Loucy (cell line): ENCODE results near the gene GNLY.
"Not testable (repeated sequence)": the region's sequence is repeated elsewhere in the genome, so short reads cannot be mapped to it uniquely, and the experiment has no call there.

Experiments used
- H2AFZ ChIP-seq: fragments of 200-600 bp; sonication (generic); 2 replicates; pipeline ENCODE4 v1.6.0; 2016; ENCODE audit warnings: antibody characterized with exemption, mild to moderate bottlenecking, low read length, moderate library complexity
- H3F3A ChIP-seq: fragments of 200-600 bp; 2 replicates; pipeline ENCODE4 v1.6.0; 2016; ENCODE audit warnings: antibody characterized with exemption, low read depth, mild to moderate bottlenecking
- H3K27me3 ChIP-seq: fragments of 200-600 bp; sonication (generic); 2 replicates; pipeline ENCODE4 v1.6.1; 2014; ENCODE audit warnings: low read length, mild to moderate bottlenecking; ENCODE audit not compliant: insufficient read depth, poor library complexity, severe bottlenecking
- H3K36me3 ChIP-seq: fragments of 200-600 bp; sonication (generic); 2 replicates; pipeline ENCODE4 v1.6.1; 2016; ENCODE audit warnings: low read length; ENCODE audit not compliant: insufficient read depth
- H3K4me1 ChIP-seq: fragments of 200-600 bp; sonication (generic); 2 replicates; pipeline ENCODE4 v1.5.1; 2014; ENCODE audit warnings: low read length, mild to moderate bottlenecking; ENCODE audit not compliant: insufficient read depth, poor library complexity, severe bottlenecking
- H3K4me2 ChIP-seq: fragments of 200-600 bp; sonication (generic); 2 replicates; pipeline ENCODE4 v1.6.0; 2014; ENCODE audit warnings: antibody characterized with exemption, low read length, low read depth, mild to moderate bottlenecking; ENCODE audit not compliant: poor library complexity, severe bottlenecking
- H3K4me3 ChIP-seq: fragments of 200-600 bp; sonication (generic); 2 replicates; pipeline ENCODE4 v1.5.1; 2014; ENCODE audit warnings: low read length, mild to moderate bottlenecking, mixed read lengths; ENCODE audit not compliant: poor library complexity, severe bottlenecking
- H3K79me2 ChIP-seq: fragments of 200-600 bp; sonication (generic); 2 replicates; pipeline ENCODE4 v1.6.1; 2014; ENCODE audit warnings: low read length; ENCODE audit not compliant: insufficient read depth
- H3K9ac ChIP-seq: fragments of 200-600 bp; sonication (generic); 2 replicates; pipeline ENCODE4 v1.6.0; 2014; ENCODE audit warnings: mild to moderate bottlenecking, low read depth, low read length, moderate library complexity; ENCODE audit not compliant: poor library complexity, severe bottlenecking
- H3K9me2 ChIP-seq: fragments of 200-600 bp; sonication (generic); replicated peaks from 2 replicates; pipeline ENCODE4 v1.6.1; 2016; ENCODE audit warnings: low read depth, low read length, mixed read lengths
- H3K9me3 ChIP-seq: fragments of 200-600 bp; sonication (generic); 2 replicates; pipeline ENCODE4 v1.6.1; 2014; ENCODE audit warnings: mild to moderate bottlenecking, antibody characterized with exemption, low read length, low read depth; ENCODE audit not compliant: insufficient read depth
- H4K20me1 ChIP-seq: fragments of 200-600 bp; sonication (generic); 2 replicates; pipeline ENCODE4 v1.6.0; 2014; ENCODE audit warnings: antibody characterized with exemption, low read length, mild to moderate bottlenecking; ENCODE audit not compliant: insufficient read depth, poor library complexity, severe bottlenecking
- CTCF ChIP-seq: fragments of 200-600 bp; sonication (generic); conservative IDR thresholded peaks from 2 replicates; pipeline ENCODE4 v1.5.1; 2014; ENCODE audit warnings: mild to moderate bottlenecking, antibody characterized with exemption, low read length
- EZH2phosphoT487 ChIP-seq: fragments of 200-600 bp; IDR thresholded peaks from 2 replicates; pipeline ENCODE4 v1.6.1; 2018; ENCODE audit warnings: antibody characterized with exemption, mild to moderate bottlenecking, moderate library complexity, borderline replicate concordance

The GNLY gene

GRCh38 chr2:85653996-85654395 lies 40.2 kb upstream of the GNLY start:
- TF ChIP-seq CTCF, result no peak
- no peak for TF ChIP-seq EZH2phosphoT487
- no peak overlapping the region for H3K4me2 ChIP-seq
- peaks cover 47% of the 10 kb centered on the region; the same call in 1 of the 2 replicates for H3K36me3 ChIP-seq

DNA sequence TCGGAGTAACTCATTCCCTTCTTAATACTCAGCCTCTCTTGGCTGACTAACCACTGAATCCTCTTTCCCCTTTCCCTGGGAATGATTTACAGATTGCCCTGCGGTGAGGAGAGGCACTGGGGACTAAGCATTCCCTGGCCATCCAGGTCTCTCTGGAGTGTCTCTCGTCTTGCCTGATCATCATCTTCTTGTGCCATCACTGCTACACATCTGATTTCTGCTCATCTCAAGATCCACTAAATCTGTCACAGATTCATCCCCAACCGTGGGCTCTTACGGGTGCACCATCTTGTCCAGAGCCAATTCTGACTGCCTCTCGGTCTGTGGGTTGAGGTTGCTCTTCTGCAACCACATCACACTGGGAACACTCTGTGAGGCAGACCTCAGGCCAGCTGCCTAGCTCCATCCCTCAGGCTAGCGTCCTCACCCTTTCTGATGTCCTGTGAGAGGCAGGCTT lies 38.2 kb upstream of the GNLY start:
- Histone ChIP-seq H3K9ac (no peak overlapping the region), H3K79me2 (no peaks in the 10 kb centered on the region), H3K36me3 (peaks cover 29% of the 10 kb centered on the region; the same call in 1 of the 2 replicates), H3K4me3 (no peak overlapping the region), H3K9me3 (no peaks in the 10 kb centered on the region), H2AFZ (no peak overlapping the region), H3K27me3 (no peaks in the 10 kb centered on the region), H3K9me2 (no peaks in the 10 kb centered on the region), H3F3A (no peaks in the 10 kb centered on the region), H3K4me2 (no peak overlapping the region), H4K20me1 (no peaks in the 10 kb centered on the region), H3K4me1 (no peaks in the 10 kb centered on the region)
- TF ChIP-seq CTCF (no peak), EZH2phosphoT487 (no peak)

More at GRCh38 chr2:85653996-85654395, 40.2 kb upstream of the GNLY start:
- Histone ChIP-seq H2AFZ (no peak overlapping the region), H3K4me1 (no peaks in the 10 kb centered on the region), H3F3A (no peaks in the 10 kb centered on the region), H4K20me1 (no peaks in the 10 kb centered on the region), H3K9ac (no peak overlapping the region), H3K4me3 (no peak overlapping the region), H3K27me3 (no peaks in the 10 kb centered on the region), H3K9me3 (no peaks in the 10 kb centered on the region), H3K9me2 (no peaks in the 10 kb centered on the region), H3K79me2 (no peaks in the 10 kb centered on the region)

GRCh38 chr2:85656468-85656867 lies 37.7 kb upstream of the GNLY start:
- no peaks in the 10 kb centered on the region for H4K20me1 ChIP-seq
- H3K4me1 ChIP-seq, result no peaks in the 10 kb centered on the region
- H3K27me3 ChIP-seq, result no peaks in the 10 kb centered on the region
- TF ChIP-seq CTCF (no peak), EZH2phosphoT487 (no peak)
- H3K4me2 ChIP-seq, result no peak overlapping the region
- no peak overlapping the region for H3K9ac ChIP-seq
- peaks cover 24% of the 10 kb centered on the region; the same call in 1 of the 2 replicates for H3K36me3 ChIP-seq
- H3K9me3 ChIP-seq, result no peaks in the 10 kb centered on the region
- no peak overlapping the region for H3K4me3 ChIP-seq
- H3F3A ChIP-seq, result no peaks in the 10 kb centered on the region
- no peaks in the 10 kb centered on the region for H3K79me2 ChIP-seq
- H3K9me2 ChIP-seq, result no peaks in the 10 kb centered on the region
- H2AFZ ChIP-seq, result no peak overlapping the region

DNA sequence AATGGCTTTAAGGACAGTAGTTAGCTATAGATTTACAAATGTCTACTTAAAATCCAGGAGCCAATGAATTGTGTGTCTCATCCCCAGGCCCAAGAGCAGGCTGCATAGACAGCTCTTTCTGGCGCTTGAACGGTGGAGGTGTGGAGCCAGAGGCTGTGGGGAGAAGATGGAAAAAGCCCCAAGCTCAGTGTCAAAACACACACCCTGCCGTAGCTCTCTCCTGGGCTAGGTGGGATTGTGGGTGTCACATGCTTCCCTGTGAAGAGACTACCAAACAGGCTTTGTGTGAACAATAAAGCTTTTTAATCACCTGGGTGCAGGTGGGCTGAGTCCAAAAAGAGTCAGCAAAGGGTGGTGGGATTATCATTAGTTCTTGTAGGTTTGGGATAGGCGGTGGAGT lies 36.8 kb upstream of the GNLY start:
- H3K4me1 ChIP-seq, H2AFZ ChIP-seq, H4K20me1 ChIP-seq, H3K9me2 ChIP-seq, H3K79me2 ChIP-seq, H3K4me3 ChIP-seq, H3K9ac ChIP-seq, H3K9me3 ChIP-seq, H3F3A ChIP-seq, H3K4me2 ChIP-seq, H3K27me3 ChIP-seq: not testable (repeated sequence)
- H3K36me3 ChIP-seq, result peaks cover 16% of the 10 kb centered on the region; the same call in 1 of the 2 replicates
